ENCODE data around the gene ORAI2. TPM values are rescaled to one million over a fixed set of nuclear protein-coding genes. Genes with fewer than 3 reads are reported as not detected.

Gene ORAI2
- total and polyA plus RNA-seq, 2 of the 13 experiments (the other 11 are each of a cell fraction or from before 2014, with no cell fraction given): 3.0 to 6.0 TPM

GRCh38 chr7:102439963-102440795 lies 6.8 kb downstream of the ORAI2 start:
- ATAC-seq (peak; percentile 85), FAIRE-seq (no peak), DNase-seq (ENCODE audit: low spot score) (peak; percentile 72)
- no peak overlapping the region for H3K4me2 ChIP-seq (ENCODE audit: low read depth, low read length)
- no peaks in the 10 kb centered on the region for H3K36me3 ChIP-seq (replicated peaks in 1 of 2; ENCODE audit: control insufficient read depth in 1 of 2, insufficient read depth in 2 of 2, low read length in 2 of 2)
- peaks cover 10% of the 10 kb centered on the region for H3K4me1 ChIP-seq (ENCODE audit: insufficient read depth, low read length)
- no peak overlapping the region for H2AFZ ChIP-seq (ENCODE audit: low read length)
- no peaks in the 10 kb centered on the region for H3K79me2 ChIP-seq (ENCODE audit: insufficient read depth, low read length)
- 80% methylated on average over 13 of the region's 17 CpGs for WGBS (ENCODE audit: low lambda C conversion rate)
- no peaks in the 10 kb centered on the region for H4K20me1 ChIP-seq (ENCODE audit: insufficient read depth, low read length)
- H3K9ac ChIP-seq (ENCODE audit: insufficient read depth, low read depth, low read length): no peak overlapping the region
- ChIA-PET CTCF (ENCODE audit: low intra/inter-chr PET ratio, low total read pairs) (no interaction called here), POLR2A (no interaction called here)
- H3K27ac ChIP-seq (ENCODE audit: extremely low read length, insufficient read depth, low read length): no peak overlapping the region
- BruUV-seq (replicated peaks): no TSS peak
- in situ Hi-C loops (cut with HindIII; ENCODE audit: extremely low pct_ligation_motif_present, low pct_unique_long_range_greater_than_20kb) (no loop called here), intact Hi-C loops (cut with micrococcal nuclease; ENCODE audit: unreplicated experiment) (no loop called here)
- no peak overlapping the region for H3K4me3 ChIP-seq (replicated peaks in 1 of 3; ENCODE audit: insufficient read depth in 1 of 3, low read depth in 2 of 3, low read length in 3 of 3)
- H3K27me3 ChIP-seq (ENCODE audit: control insufficient read depth in 1 of 2, insufficient read depth in 2 of 2, low read length in 2 of 2): no peaks in the 10 kb centered on the region
- no peaks in the 10 kb centered on the region for H3K9me3 ChIP-seq (ENCODE audit: low read length)
- TF ChIP-seq MIXL1 (CRISPR knock-in tag; IDR thresholded peaks at IDR 0.05) (no peak), PPARG (CRISPR knock-in tag; conservative IDR thresholded peaks at IDR 0.05) (no peak), ZBTB33 (CRISPR knock-in tag; IDR thresholded peaks at IDR 0.05) (peak; percentile 45; the same call in 1 of the 2 replicates), ZNF12 (CRISPR knock-in tag; IDR thresholded peaks at IDR 0.05) (peak; percentile 94), DMAP1 (CRISPR knock-in tag; IDR thresholded peaks at IDR 0.05) (no peak), ZBTB44 (CRISPR knock-in tag; IDR thresholded peaks at IDR 0.05) (no peak), GFI1 (CRISPR knock-in tag; IDR thresholded peaks at IDR 0.05; ENCODE audit: borderline replicate concordance) (peak; percentile 60; the same call in 1 of the 2 replicates), IKZF1 (IDR thresholded peaks at IDR 0.05) (no peak), FOSL2 (CRISPR knock-in tag; IDR thresholded peaks at IDR 0.05) (peak; percentile 86), NKX3-1 (CRISPR knock-in tag; IDR thresholded peaks at IDR 0.05) (no peak), ZNF549 (CRISPR knock-in tag; IDR thresholded peaks at IDR 0.05) (no peak), ZNF326 (CRISPR knock-in tag; IDR thresholded peaks at IDR 0.05; ENCODE audit: borderline replicate concordance) (no peak), ZNF513 (CRISPR knock-in tag; conservative IDR thresholded peaks at IDR 0.05) (no peak), MAFF (IDR thresholded peaks at IDR 0.05; ENCODE audit: low read depth, low read length) (no peak), PCBP1 (IDR thresholded peaks at IDR 0.05; ENCODE audit: borderline replicate concordance, low read depth, low read length) (no peak), HNRNPK (IDR thresholded peaks at IDR 0.05; ENCODE audit: low read depth, low read length, poor library complexity, severe bottlenecking) (no peak), ZNF619 (CRISPR knock-in tag; IDR thresholded peaks at IDR 0.05) (no peak), ATF6 (CRISPR knock-in tag; conservative IDR thresholded peaks at IDR 0.05) (no peak)

All from HepG2 (cell line).